Endothelial cell of umbilical vein (primary cell): ENCODE data around the gene AIG1. TPM values are rescaled to one million over a fixed set of nuclear protein-coding genes. Genes with fewer than 3 reads are reported as not detected.

Experiments used
- BruUV-seq: library from RNA; stranded (reverse); fragments of 400-500 nt; replicated peaks from 2 replicates; lab custom pipeline; 2021; lab: Mats Ljungman, UMichigan
- CTCF ChIA-PET: fragments of 300-600, 350-600 bp; sonication (Branson Sonifier 250); formaldehyde crosslinking; loops from one replicate; lab custom pipeline; 2021; ENCODE audit warnings: antibody characterized with exemption, inconsistent platforms; lab: Charles Lee
- POLR2A ChIA-PET: fragments of 300-600, 350-600 bp; sonication (Branson Sonifier 250); formaldehyde crosslinking; loops from one replicate; lab custom pipeline; 2021; ENCODE audit warnings: antibody characterized with exemption, inconsistent platforms; lab: Charles Lee
- DNase-seq: peaks from one replicate; pipeline ENCODE4 v3.0.0-alpha.2; 2011; ENCODE audit warnings: low read depth, low spot score
- FAIRE-seq: peaks from 2 replicates; lab custom pipeline; 2011; peaks lifted over from hg19 to GRCh38; lab: Jason Lieb, UNC
- H2AFZ ChIP-seq: 2 replicates; pipeline ENCODE4 v1.6.0; 2012; ENCODE audit warnings: low read depth, low read length, control low read depth, inconsistent platforms
- H3K27ac ChIP-seq: 2 replicates; pipeline ENCODE4 v1.5.1; 2011; ENCODE audit warnings: low read depth, mild to moderate bottlenecking, control low read depth, low read length, moderate library complexity; ENCODE audit not compliant: insufficient read depth
- H3K27me3 ChIP-seq, 2 experiments: 2 replicates each; pipeline versions ENCODE4 v1.6.0 to v1.6.1; 2011; ENCODE audit warnings: low read length in 2 of 2, mixed read lengths in 1 of 2; ENCODE audit not compliant: control insufficient read depth in 2 of 2, insufficient read depth in 2 of 2
- H3K36me3 ChIP-seq, 2 experiments: 2 replicates in 1 of 2; 3 replicates in 1 of 2; pipeline ENCODE4 v1.5.1; 2011; ENCODE audit warnings: low read length in 2 of 2, mild to moderate bottlenecking in 1 of 2, moderate library complexity in 1 of 2; ENCODE audit not compliant: control insufficient read depth in 2 of 2, insufficient read depth in 2 of 2; ENCODE audit errors: extremely low read depth in 1 of 2
- H3K4me1 ChIP-seq: 3 replicates; pipeline ENCODE4 v1.5.1; 2011; ENCODE audit warnings: mild to moderate bottlenecking, low read length; ENCODE audit not compliant: control insufficient read depth, insufficient read depth; ENCODE audit errors: extremely low read depth
- H3K4me2 ChIP-seq: 2 replicates; pipeline ENCODE4 v1.6.1; 2011; ENCODE audit warnings: low read length, control low read depth, mixed read lengths; ENCODE audit not compliant: insufficient read depth
- H3K4me3 ChIP-seq, 3 experiments: fragments of 200-600 bp in 1 of 3; sonication (generic), shearing (Covaris generic) in 1 of 3; replicated peaks in 1 of 3; 2 replicates each; pipeline ENCODE4 v1.5.1; 2011 to 2016; ENCODE audit warnings: control low read depth in 3 of 3, low read length in 3 of 3, mild to moderate bottlenecking in 2 of 3, inconsistent platforms in 1 of 3, low read depth in 1 of 3, moderate library complexity in 1 of 3; ENCODE audit not compliant: insufficient read depth in 1 of 3
- H3K79me2 ChIP-seq: 2 replicates; pipeline ENCODE4 v1.6.0; 2012; ENCODE audit warnings: low read length, inconsistent platforms; ENCODE audit not compliant: control insufficient read depth, insufficient read depth
- H3K9ac ChIP-seq: replicated peaks from 2 replicates; pipeline ENCODE3; 2011; ENCODE audit warnings: low read length, control low read depth; ENCODE audit not compliant: insufficient read depth; ENCODE audit errors: extremely low read depth
- H3K9me1 ChIP-seq: replicated peaks from 3 replicates; pipeline ENCODE4 v1.6.0; 2011; ENCODE audit warnings: mild to moderate bottlenecking, low read length; ENCODE audit not compliant: control insufficient read depth, insufficient read depth; ENCODE audit errors: extremely low read depth
- H3K9me3 ChIP-seq: replicated peaks from 2 replicates; pipeline ENCODE4 v1.5.1; 2012; ENCODE audit warnings: low read length, inconsistent platforms; ENCODE audit not compliant: control insufficient read depth, insufficient read depth
- H4K20me1 ChIP-seq: replicated peaks from 2 replicates; pipeline ENCODE3; 2011; ENCODE audit warnings: mild to moderate bottlenecking, low read length; ENCODE audit not compliant: control insufficient read depth, insufficient read depth; ENCODE audit errors: extremely low read depth
- EZH2 ChIP-seq: IDR thresholded peaks from 2 replicates; pipeline ENCODE4 v1.6.1; 2012; ENCODE audit warnings: borderline replicate concordance, low read depth, mild to moderate bottlenecking, moderate library complexity, low read length, inconsistent platforms; ENCODE audit not compliant: severe bottlenecking
- FOS ChIP-seq: IDR thresholded peaks from 2 replicates; pipeline ENCODE4 v1.6.1; 2011; ENCODE audit warnings: mild to moderate bottlenecking, low read length, moderate library complexity, borderline replicate concordance; ENCODE audit not compliant: insufficient read depth
- GATA2 ChIP-seq: IDR thresholded peaks from 2 replicates; pipeline ENCODE4 v1.7.0; 2011; ENCODE audit warnings: low read depth, mild to moderate bottlenecking, moderate library complexity, mixed read lengths, low read length; ENCODE audit not compliant: insufficient read length, insufficient read depth
- JUN ChIP-seq: IDR thresholded peaks from 2 replicates; pipeline ENCODE4 v1.6.1; 2011; ENCODE audit warnings: borderline replicate concordance, low read depth; ENCODE audit not compliant: insufficient read length, insufficient read depth
- MYC ChIP-seq: IDR thresholded peaks from one replicate; pipeline ENCODE4 v1.6.1; 2011; ENCODE audit warnings: mild to moderate bottlenecking, low read depth, low read length
- POLR2A ChIP-seq: IDR thresholded peaks from 2 replicates; pipeline ENCODE4 v1.6.1; 2012; ENCODE audit warnings: low read depth, mild to moderate bottlenecking, control low read depth, low read length
- POLR2AphosphoS5 ChIP-seq: IDR thresholded peaks from 2 replicates; pipeline ENCODE4 v1.6.1; 2012; ENCODE audit warnings: low read depth, mild to moderate bottlenecking, control low read depth, low read length, moderate library complexity; ENCODE audit not compliant: insufficient read depth
- dilution Hi-C: fragments of 300-500 bp; cut with MboI; formaldehyde crosslinking; loops from one replicate; pipeline ENCODE4 v1.15.0; 2019; ENCODE audit warnings: low sequenced_read_pairs; ENCODE audit not compliant: extremely low pct_ligation_motif_present
- intact Hi-C: fragments of 100-400 bp; cut with micrococcal nuclease; formaldehyde crosslinking; loops from one replicate; pipeline ENCODE4 v1.10.0; 2022
- polyA plus RNA-seq, 4 experiments: library from polyadenylated mRNA; depleted of rRNA in 3 of 4; stranded (reverse) in 3 of 4; unstranded in 1 of 4; fragments of >200 nt; gene quantifications; 2 replicates each; pipeline versions ENCODE4 v1.2.1 to v1.2.3, GENCODE V29; 2011 to 2012; ENCODE audit warnings: missing spikeins in 1 of 4
- total RNA-seq: library from RNA; stranded (reverse); gene quantifications from 2 replicates; pipeline ENCODE4 v1.2.3, GENCODE V29; 2021
- TF ChIP-seq, protein P1 (sequence below), 2 donors: IDR thresholded peaks; 1 replicate in 1 of 2; 2 replicates in 1 of 2; pipeline ENCODE4 v1.5.1; 2011; ENCODE audit warnings: low read length in 2 of 2, mild to moderate bottlenecking in 2 of 2, moderate library complexity in 2 of 2, control low read depth in 1 of 2, inconsistent platforms in 1 of 2, low read depth in 1 of 2; ENCODE audit not compliant: insufficient read depth in 1 of 2; ENCODE audit errors: extremely low read depth in 1 of 2
- TF ChIP-seq, protein P2 (sequence below): IDR thresholded peaks from 2 replicates; pipeline ENCODE4 v1.6.1; 2011; ENCODE audit not compliant: insufficient read depth, insufficient read length

Gene AIG1
- total and polyA plus RNA-seq, 2 donors (not counting 3 experiments of a cell fraction or from before 2014, with no cell fraction given), result 17.7 to 22.7 TPM

DNA sequence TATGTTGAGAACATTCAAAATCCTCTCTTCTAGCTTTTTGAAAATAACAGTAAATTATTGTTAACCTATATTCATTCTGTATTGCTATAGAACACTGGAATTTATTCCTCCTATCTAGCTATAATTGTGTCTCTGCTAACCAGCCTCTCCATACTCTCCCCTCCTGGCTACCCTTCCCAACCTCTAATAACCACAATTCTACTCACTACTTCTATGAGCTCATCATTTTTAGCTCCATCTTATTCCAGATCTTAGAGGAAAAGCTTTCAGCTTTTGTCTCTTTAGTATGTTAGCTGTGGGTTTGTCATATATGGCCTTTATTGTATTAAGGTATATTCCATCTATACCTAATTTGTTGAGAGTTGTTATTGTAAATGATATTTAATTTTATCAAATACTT is 108.8 kb downstream of the AIG1 start:
- H3K36me3 ChIP-seq, result no peaks in the 10 kb centered on the region
- CTCF ChIA-PET, result interaction anchor here (1.0 to 1.4 kb wide), 4 partner anchors 11 to 64 kb away, joined by 3 to 7 read pairs (median 4); no protein-coding TSS in a partner anchor
- H3K27ac ChIP-seq, result no peak overlapping the region
- H3K27me3 ChIP-seq, result no peaks in the 10 kb centered on the region
- FAIRE-seq (no peak), DNase-seq (no peak)
- no peak overlapping the region for H3K4me3 ChIP-seq
- intact Hi-C loops, result no loop called here
- dilution Hi-C loops, result no loop called here
- no peaks in the 10 kb centered on the region for H3K4me1 ChIP-seq
- no peak overlapping the region for H3K9ac ChIP-seq
- H3K9me3 ChIP-seq, result no peaks in the 10 kb centered on the region
- H2AFZ ChIP-seq, result no peak overlapping the region
- POLR2A ChIA-PET, result no interaction called here
- H4K20me1 ChIP-seq, result no peaks in the 10 kb centered on the region
- no peak for TF ChIP-seq POLR2A
- TF ChIP-seq MYC, result no peak
- no peak for TF ChIP-seq FOS
- TF ChIP-seq, protein P1, sequence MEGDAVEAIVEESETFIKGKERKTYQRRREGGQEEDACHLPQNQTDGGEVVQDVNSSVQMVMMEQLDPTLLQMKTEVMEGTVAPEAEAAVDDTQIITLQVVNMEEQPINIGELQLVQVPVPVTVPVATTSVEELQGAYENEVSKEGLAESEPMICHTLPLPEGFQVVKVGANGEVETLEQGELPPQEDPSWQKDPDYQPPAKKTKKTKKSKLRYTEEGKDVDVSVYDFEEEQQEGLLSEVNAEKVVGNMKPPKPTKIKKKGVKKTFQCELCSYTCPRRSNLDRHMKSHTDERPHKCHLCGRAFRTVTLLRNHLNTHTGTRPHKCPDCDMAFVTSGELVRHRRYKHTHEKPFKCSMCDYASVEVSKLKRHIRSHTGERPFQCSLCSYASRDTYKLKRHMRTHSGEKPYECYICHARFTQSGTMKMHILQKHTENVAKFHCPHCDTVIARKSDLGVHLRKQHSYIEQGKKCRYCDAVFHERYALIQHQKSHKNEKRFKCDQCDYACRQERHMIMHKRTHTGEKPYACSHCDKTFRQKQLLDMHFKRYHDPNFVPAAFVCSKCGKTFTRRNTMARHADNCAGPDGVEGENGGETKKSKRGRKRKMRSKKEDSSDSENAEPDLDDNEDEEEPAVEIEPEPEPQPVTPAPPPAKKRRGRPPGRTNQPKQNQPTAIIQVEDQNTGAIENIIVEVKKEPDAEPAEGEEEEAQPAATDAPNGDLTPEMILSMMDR (IDR thresholded peaks at IDR 0.05; ENCODE audit: extremely low read depth in 1 of 2, insufficient read depth in 1 of 2, low read depth in 1 of 2, low read length in 2 of 2), result no peak
- TF ChIP-seq POLR2AphosphoS5, result no peak
- TF ChIP-seq EZH2, result no peak
- TF ChIP-seq, protein P2, sequence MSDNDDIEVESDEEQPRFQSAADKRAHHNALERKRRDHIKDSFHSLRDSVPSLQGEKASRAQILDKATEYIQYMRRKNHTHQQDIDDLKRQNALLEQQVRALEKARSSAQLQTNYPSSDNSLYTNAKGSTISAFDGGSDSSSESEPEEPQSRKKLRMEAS, result no peak
- TF ChIP-seq GATA2, result no peak
- no peak for TF ChIP-seq JUN
- no peaks in the 10 kb centered on the region for H3K79me2 ChIP-seq
- H3K4me2 ChIP-seq, result no peak overlapping the region
- BruUV-seq, result no TSS peak
- H3K9me1 ChIP-seq, result no peaks in the 10 kb centered on the region
